Natural killer cell (primary cell): ENCODE results near the gene S100A6. TPM values are rescaled to one million over a fixed set of nuclear protein-coding genes. Genes with fewer than 3 reads are reported as not detected.
A peak's percentile ranks its signal among the peaks of the same experiment; 100 is the strongest.

Experiments used
- ATAC-seq, 3 donors: fragments of 150-1000 bp in 2 of 3; fragments of 200-7000 bp in 1 of 3; cut with Tn5 transposase; 1 replicate in 1 of 3; 2 replicates in 2 of 3; pipeline ENCODE4 v1.10.0; 2021; ENCODE audit warnings: mild to moderate bottlenecking in 2 of 3, moderate library complexity in 2 of 3
- DNase-seq, 2 donors: peaks; one replicate each; pipeline versions ENCODE4 v3.0.0 to v3.0.0-alpha.2; 2013 to 2021; ENCODE audit warnings: mixed read lengths in 1 of 2
- H3K27ac ChIP-seq: one replicate; pipeline ENCODE4 v1.5.1; 2013; ENCODE audit warnings: mild to moderate bottlenecking, low read length
- H3K27me3 ChIP-seq: one replicate; pipeline ENCODE4 v1.6.1; 2013; ENCODE audit warnings: low read length; ENCODE audit not compliant: control insufficient read depth, insufficient read depth
- H3K36me3 ChIP-seq: one replicate; pipeline ENCODE4 v1.6.1; 2013; ENCODE audit warnings: low read length; ENCODE audit not compliant: control insufficient read depth, insufficient read depth
- H3K4me1 ChIP-seq: one replicate; pipeline ENCODE4 v1.6.1; 2013; ENCODE audit warnings: low read length; ENCODE audit not compliant: control insufficient read depth, insufficient read depth
- H3K4me3 ChIP-seq: one replicate; pipeline ENCODE4 v1.5.1; 2013; ENCODE audit warnings: low read length
- H3K9me3 ChIP-seq: one replicate; pipeline ENCODE4 v1.6.1; 2013; ENCODE audit warnings: low read length; ENCODE audit not compliant: control insufficient read depth, insufficient read depth
- H3K27ac Mint-ChIP-seq, 2 donors: one replicate each; pipeline ENCODE4 v1.8.0; 2022; ENCODE audit warnings: mild to moderate bottlenecking in 2 of 2, mixed read lengths in 2 of 2, moderate library complexity in 1 of 2
- H3K27me3 Mint-ChIP-seq, 2 donors: one replicate each; pipeline ENCODE4 v1.8.0; 2022; ENCODE audit warnings: low read depth in 2 of 2, mixed read lengths in 2 of 2
- H3K36me3 Mint-ChIP-seq: one replicate; pipeline ENCODE4 v1.8.0; 2022; ENCODE audit warnings: mixed read lengths
- H3K4me1 Mint-ChIP-seq, 2 donors: one replicate each; pipeline ENCODE4 v1.8.0; 2022; ENCODE audit warnings: mixed read lengths in 2 of 2
- H3K4me3 Mint-ChIP-seq: one replicate; pipeline ENCODE4 v1.8.0; 2022; ENCODE audit warnings: mild to moderate bottlenecking, moderate library complexity, mixed read lengths
- H3K9me3 Mint-ChIP-seq, 2 donors: one replicate each; pipeline ENCODE4 v1.8.0; 2022; ENCODE audit warnings: mixed read lengths in 2 of 2
- CTCF ChIP-seq: fragments of 200-600 bp; IDR thresholded peaks from one replicate; pipeline ENCODE4 v1.8.0; 2022; ENCODE audit warnings: antibody characterized with exemption
- WGBS: methylation state at CpG from one replicate; pipeline ENCODE4 v1.1.7; 2013; ENCODE audit warnings: missing lambda C conversion rate; ENCODE audit not compliant: insufficient coverage; 5-methylcytosine and 5-hydroxymethylcytosine counted together
- intact Hi-C: fragments of 100-400 bp; cut with micrococcal nuclease; formaldehyde crosslinking; loops from one replicate; pipeline ENCODE4 v1.14.2; 2022
- total RNA-seq, 4 donors: library from RNA; stranded (reverse); fragments of 120-200 nt in 1 of 4; gene quantifications; one replicate each; pipeline versions ENCODE4 v1.2.3 to v1.2.4, GENCODE V29; 2013 to 2022

S100A6 gene
- total RNA-seq, 3 donors from 2014 or later (not counting 1 experiment from before 2014, with no cell fraction given), result 174 to 261 (median 245) TPM

DNA sequence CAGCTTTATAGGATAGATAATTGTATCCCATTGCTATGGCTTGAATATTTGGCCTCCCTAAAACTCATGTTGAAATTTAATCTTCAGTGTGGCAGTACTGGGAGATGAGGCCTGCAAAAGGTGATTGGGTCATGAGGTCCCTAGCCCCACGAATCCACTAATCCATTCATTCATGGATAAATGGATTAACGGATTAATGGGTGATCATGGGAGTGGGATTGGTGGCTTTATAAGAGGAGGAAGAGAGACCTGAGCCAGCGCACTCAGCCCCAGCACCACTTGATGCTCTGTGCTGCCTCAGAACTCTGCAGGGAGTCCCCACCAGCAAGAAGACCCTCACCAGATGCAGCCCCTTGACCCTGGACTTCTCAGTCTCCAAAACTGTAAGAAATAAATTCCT lies 32.0 kb downstream of the S100A6 start:
- no peaks in the 10 kb centered on the region for H3K27me3 ChIP-seq
- Mint-ChIP-seq H3K4me1 (no peaks in the 10 kb centered on the region), H3K27ac (no peak overlapping the region), H3K36me3 (no peaks in the 10 kb centered on the region), H3K27me3 (peaks cover 10 to 14% of the 10 kb centered on the region in 2 donors), H3K9me3 (no peaks in the 10 kb centered on the region), H3K4me3 (no peak overlapping the region)
- no peaks in the 10 kb centered on the region for H3K36me3 ChIP-seq
- WGBS, result 100% methylated on average over 1 of the region's 3 CpGs
- TF ChIP-seq CTCF, result no peak
- H3K4me1 ChIP-seq, result no peaks in the 10 kb centered on the region
- no peak for ATAC-seq
- intact Hi-C loops, result no loop called here
- no peaks in the 10 kb centered on the region for H3K9me3 ChIP-seq
- no peak for DNase-seq
- no peak overlapping the region for H3K4me3 ChIP-seq
- H3K27ac ChIP-seq, result no peak overlapping the region

- Histone ChIP-seq H3K36me3 (no peaks in the 10 kb centered on the region), H3K4me3 (no peak overlapping the region), H3K4me1 (peaks cover 5% of the 10 kb centered on the region), H3K27me3 (no peaks in the 10 kb centered on the region), H3K27ac (no peak overlapping the region), H3K9me3 (no peaks in the 10 kb centered on the region)
- no peaks in the 10 kb centered on the region for H3K9me3 Mint-ChIP-seq
- DNase-seq (no peak), ATAC-seq (no peak)
- H3K4me1 Mint-ChIP-seq, result no peaks in the 10 kb centered on the region
- WGBS, result 3% methylated on average over 2 of the region's 2 CpGs
- no peak for TF ChIP-seq CTCF
- peaks cover 27 to 28% of the 10 kb centered on the region in 2 donors for H3K27me3 Mint-ChIP-seq
- no peaks in the 10 kb centered on the region for H3K36me3 Mint-ChIP-seq
- intact Hi-C loops, result no loop called here
- no peak overlapping the region for H3K27ac Mint-ChIP-seq
- no peak overlapping the region for H3K4me3 Mint-ChIP-seq
Observed at GRCh38 chr1:153498746-153499145, 37.0 kb downstream of the S100A6 start.

GRCh38 chr1:153495536-153495935 lies 40.3 kb downstream of the S100A6 start:
- H3K4me3 ChIP-seq, result no peak overlapping the region
- H3K4me1 ChIP-seq, result peaks cover 5% of the 10 kb centered on the region
- peaks cover 32 to 34% of the 10 kb centered on the region in 2 donors for H3K27me3 Mint-ChIP-seq
- H3K36me3 ChIP-seq, result no peaks in the 10 kb centered on the region
- H3K36me3 Mint-ChIP-seq, result no peaks in the 10 kb centered on the region
- no peaks in the 10 kb centered on the region for H3K27me3 ChIP-seq
- 70% methylated on average over 6 of the region's 6 CpGs for WGBS
- H3K4me3 Mint-ChIP-seq, result no peak overlapping the region
- no peak for DNase-seq
- H3K27ac Mint-ChIP-seq, result peak overlapping the region in 1 of 2 donors; percentile 40
- peaks cover 0 to 4% of the 10 kb centered on the region in 2 donors for H3K4me1 Mint-ChIP-seq
- H3K9me3 ChIP-seq, result no peaks in the 10 kb centered on the region
- H3K27ac ChIP-seq, result no peak overlapping the region
- intact Hi-C loops, result no loop called here
- ATAC-seq, result no peak
- no peak for TF ChIP-seq CTCF
- H3K9me3 Mint-ChIP-seq, result no peaks in the 10 kb centered on the region

DNA sequence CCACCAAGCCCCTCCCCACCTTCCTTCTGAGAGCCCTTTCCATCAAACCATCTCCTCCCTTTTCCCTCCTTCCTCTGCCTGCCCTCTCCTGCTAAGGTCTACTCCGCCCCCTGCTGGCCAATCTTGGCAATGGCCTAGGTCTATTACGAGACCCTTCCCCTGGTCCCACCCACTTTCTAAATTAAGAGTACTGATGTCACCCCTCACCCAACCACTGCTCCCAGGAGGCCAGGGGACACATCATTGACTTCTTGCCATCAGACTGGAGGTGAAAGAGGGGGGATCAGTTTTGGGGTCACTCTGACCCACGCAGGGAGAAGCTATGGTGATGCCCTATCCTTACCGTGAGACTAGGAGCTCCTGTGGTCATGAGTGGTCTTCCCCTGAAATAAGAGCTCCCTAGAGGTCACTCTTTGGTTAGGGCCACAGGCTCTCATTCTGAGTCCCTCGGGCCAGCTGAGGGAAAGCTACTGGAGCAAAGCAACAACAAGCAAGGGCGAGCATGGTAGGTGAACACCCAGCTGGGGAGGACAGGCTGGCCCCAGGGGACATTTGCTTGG lies 40.7 kb downstream of the S100A6 start:
- peak; percentile 58 to 78 for DNase-seq
- no peak overlapping the region for H3K4me3 ChIP-seq
- no peak overlapping the region for H3K27ac ChIP-seq
- 38% methylated on average over 6 of the region's 6 CpGs for WGBS
- no peak overlapping the region for H3K4me3 Mint-ChIP-seq
- H3K36me3 ChIP-seq, result no peaks in the 10 kb centered on the region
- peaks cover 32 to 34% of the 10 kb centered on the region in 2 donors for H3K27me3 Mint-ChIP-seq
- peaks cover 5% of the 10 kb centered on the region for H3K4me1 ChIP-seq
- TF ChIP-seq CTCF, result peak; percentile 84
- H3K9me3 Mint-ChIP-seq, result no peaks in the 10 kb centered on the region
- peak overlapping the region in 1 of 2 donors; percentile 40 for H3K27ac Mint-ChIP-seq
- H3K27me3 ChIP-seq, result no peaks in the 10 kb centered on the region
- peak; percentile 55 to 73 (median 72) for ATAC-seq
- no peaks in the 10 kb centered on the region for H3K36me3 Mint-ChIP-seq
- H3K4me1 Mint-ChIP-seq, result peaks cover 0 to 4% of the 10 kb centered on the region in 2 donors
- H3K9me3 ChIP-seq, result no peaks in the 10 kb centered on the region
- intact Hi-C loops, result no loop called here
